Chondrocyte (in vitro differentiated cells): Measurements from ENCODE around the gene ABCA6. TPM values are rescaled to one million over a fixed set of nuclear protein-coding genes. Genes with fewer than 3 reads are reported as not detected.

Experiments
- DNase-seq: peaks from one replicate; pipeline ENCODE4 v3.0.0; 2021; ENCODE audit warnings: mixed read lengths, low spot score
- H3K27ac Mint-ChIP-seq: one replicate; pipeline ENCODE4 v1.8.0; 2021; ENCODE audit warnings: mild to moderate bottlenecking, moderate library complexity, mixed read lengths; ENCODE audit not compliant: unreplicated experiment
- H3K27me3 Mint-ChIP-seq: 2 replicates; pipeline ENCODE4 v1.8.0; 2021; ENCODE audit warnings: low read depth, mixed read lengths
- H3K36me3 Mint-ChIP-seq: 2 replicates; pipeline ENCODE4 v1.8.0; 2021; ENCODE audit warnings: low read depth, mixed read lengths
- H3K4me1 Mint-ChIP-seq: 2 replicates; pipeline ENCODE4 v1.8.0; 2021; ENCODE audit warnings: low read depth, mild to moderate bottlenecking, mixed read lengths
- H3K4me3 Mint-ChIP-seq: one replicate; pipeline ENCODE4 v1.8.0; 2021; ENCODE audit warnings: mild to moderate bottlenecking, moderate library complexity, mixed read lengths; ENCODE audit not compliant: unreplicated experiment
- H3K9me3 Mint-ChIP-seq: 2 replicates; pipeline ENCODE4 v1.8.0; 2021; ENCODE audit warnings: low read depth, mixed read lengths
- CTCF ChIP-seq: fragments of 200-600 bp; sonication (generic); IDR thresholded peaks from 2 replicates; pipeline ENCODE4 v1.5.0; 2021; ENCODE audit warnings: antibody characterized with exemption, mild to moderate bottlenecking, moderate library complexity
- total RNA-seq: library from RNA; stranded (reverse); gene quantifications from 3 replicates; pipeline ENCODE4 v1.2.1, GENCODE V29; 2021

ABCA6 gene
- total RNA-seq, 1 donor from 2014 or later = 0.30 TPM

GRCh38 chr17:69117855-69118784 lies 23.6 kb downstream of the ABCA6 start:
- H3K4me1 Mint-ChIP-seq = no peaks in the 10 kb centered on the region
- no peaks in the 10 kb centered on the region for H3K27me3 Mint-ChIP-seq
- H3K27ac Mint-ChIP-seq = no peak overlapping the region
- DNase-seq = no peak
- H3K4me3 Mint-ChIP-seq = no peak overlapping the region
- TF ChIP-seq CTCF = no peak
- H3K9me3 Mint-ChIP-seq = no peaks in the 10 kb centered on the region
- H3K36me3 Mint-ChIP-seq = no peaks in the 10 kb centered on the region

DNA sequence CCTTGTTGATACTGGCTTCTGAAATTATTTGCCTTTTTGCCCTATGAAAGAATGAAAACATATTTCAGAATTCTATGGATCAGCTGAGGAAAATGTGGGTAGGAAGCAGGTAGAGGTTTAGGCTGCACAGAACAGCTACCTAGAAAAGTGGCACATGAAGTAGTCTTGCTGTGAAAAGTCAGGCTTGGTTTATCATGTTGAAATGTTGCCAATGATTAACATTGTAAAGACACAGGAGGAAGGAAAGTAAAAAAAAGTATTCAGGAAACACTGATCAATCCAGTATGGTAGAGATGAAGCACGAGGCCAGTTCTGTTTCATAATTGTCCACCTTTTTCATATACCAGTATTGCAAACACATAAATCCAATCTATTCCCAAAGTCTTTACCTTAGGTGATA lies 29.9 kb downstream of the ABCA6 start:
- Mint-ChIP-seq H3K27me3 (no peaks in the 10 kb centered on the region), H3K27ac (no peak overlapping the region), H3K4me3 (no peak overlapping the region), H3K4me1 (no peaks in the 10 kb centered on the region), H3K36me3 (no peaks in the 10 kb centered on the region), H3K9me3 (no peaks in the 10 kb centered on the region)
- no peak for TF ChIP-seq CTCF
- DNase-seq = no peak

DNA sequence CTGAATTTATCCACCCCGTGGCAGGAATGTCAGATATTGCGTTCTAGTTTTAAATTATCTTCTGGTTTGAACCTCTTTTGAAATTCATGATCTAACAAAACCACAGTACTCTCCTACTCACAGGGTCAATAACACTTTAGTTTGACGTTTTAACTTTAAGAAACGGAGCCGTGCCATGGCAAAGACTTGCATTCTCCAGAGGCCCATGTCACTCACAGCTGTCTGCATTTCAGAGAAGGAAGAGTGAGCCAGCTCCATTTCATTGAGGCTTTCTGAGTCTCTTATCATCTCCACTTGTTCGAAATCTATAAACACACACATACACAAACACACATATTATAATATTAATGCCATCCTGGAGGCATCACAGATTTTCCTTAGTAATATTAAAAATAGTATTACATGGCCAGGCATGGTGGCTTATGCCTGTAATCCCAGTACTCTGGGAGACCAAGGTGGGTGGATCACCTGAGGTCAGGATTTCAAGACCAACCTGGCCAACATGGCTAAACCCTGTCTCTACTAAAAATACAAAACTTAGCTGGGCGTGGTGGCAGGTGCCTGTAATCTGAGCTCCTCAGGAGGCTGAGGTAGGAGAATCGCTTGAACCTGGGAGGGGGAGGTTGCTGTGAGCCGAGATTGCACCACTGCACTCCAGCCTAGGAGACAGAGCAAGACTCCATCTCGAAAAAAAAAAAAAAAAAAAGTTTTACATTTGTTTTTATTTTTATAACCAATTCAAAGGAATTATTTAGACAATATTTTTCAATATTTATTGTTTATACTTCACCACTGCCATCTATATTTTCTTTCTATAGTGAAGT lies 35.6 kb downstream of the ABCA6 start:
- Mint-ChIP-seq H3K4me1 (no peaks in the 10 kb centered on the region), H3K9me3 (no peaks in the 10 kb centered on the region), H3K27ac (no peak overlapping the region), H3K36me3 (no peaks in the 10 kb centered on the region), H3K4me3 (no peak overlapping the region), H3K27me3 (no peaks in the 10 kb centered on the region)
- DNase-seq = no peak
- no peak for TF ChIP-seq CTCF

GRCh38 chr17:69103557-69104233 lies 38.0 kb downstream of the ABCA6 start:
- no peaks in the 10 kb centered on the region for H3K27me3 Mint-ChIP-seq
- H3K4me3 Mint-ChIP-seq = no peak overlapping the region
- no peaks in the 10 kb centered on the region for H3K36me3 Mint-ChIP-seq
- H3K4me1 Mint-ChIP-seq = no peaks in the 10 kb centered on the region
- DNase-seq = no peak
- H3K9me3 Mint-ChIP-seq = no peaks in the 10 kb centered on the region
- no peak overlapping the region for H3K27ac Mint-ChIP-seq
- no peak for TF ChIP-seq CTCF

GRCh38 chr17:69098625-69099024 lies 43.1 kb downstream of the ABCA6 start:
- H3K36me3 Mint-ChIP-seq = no peaks in the 10 kb centered on the region
- H3K4me1 Mint-ChIP-seq = no peaks in the 10 kb centered on the region
- no peak for DNase-seq
- H3K4me3 Mint-ChIP-seq = no peak overlapping the region
- H3K27me3 Mint-ChIP-seq = no peaks in the 10 kb centered on the region
- TF ChIP-seq CTCF = no peak
- no peak overlapping the region for H3K27ac Mint-ChIP-seq
- H3K9me3 Mint-ChIP-seq = no peaks in the 10 kb centered on the region
